DOHH2 (cell line): ENCODE measurements around the gene DNAJC24.

Experiments used
- EZH2phosphoT487 ChIP-seq: fragments of 200-600 bp; sonication (generic); IDR thresholded peaks from 2 replicates; pipeline ENCODE4 v1.6.1; 2017; ENCODE audit warnings: borderline replicate concordance, mild to moderate bottlenecking, antibody characterized with exemption, low read length, moderate library complexity, mixed read lengths
- TF ChIP-seq, protein P1 (sequence below): fragments of 200-600 bp; sonication (generic); IDR thresholded peaks from one replicate; pipeline ENCODE4 v1.5.1; 2014; ENCODE audit warnings: antibody characterized with exemption, mild to moderate bottlenecking, low read depth, low read length; ENCODE audit not compliant: poor library complexity, severe bottlenecking

GRCh38 chr11:31443802-31444201, 74.1 kb downstream of the DNAJC24 start:
- TF ChIP-seq, protein P1, sequence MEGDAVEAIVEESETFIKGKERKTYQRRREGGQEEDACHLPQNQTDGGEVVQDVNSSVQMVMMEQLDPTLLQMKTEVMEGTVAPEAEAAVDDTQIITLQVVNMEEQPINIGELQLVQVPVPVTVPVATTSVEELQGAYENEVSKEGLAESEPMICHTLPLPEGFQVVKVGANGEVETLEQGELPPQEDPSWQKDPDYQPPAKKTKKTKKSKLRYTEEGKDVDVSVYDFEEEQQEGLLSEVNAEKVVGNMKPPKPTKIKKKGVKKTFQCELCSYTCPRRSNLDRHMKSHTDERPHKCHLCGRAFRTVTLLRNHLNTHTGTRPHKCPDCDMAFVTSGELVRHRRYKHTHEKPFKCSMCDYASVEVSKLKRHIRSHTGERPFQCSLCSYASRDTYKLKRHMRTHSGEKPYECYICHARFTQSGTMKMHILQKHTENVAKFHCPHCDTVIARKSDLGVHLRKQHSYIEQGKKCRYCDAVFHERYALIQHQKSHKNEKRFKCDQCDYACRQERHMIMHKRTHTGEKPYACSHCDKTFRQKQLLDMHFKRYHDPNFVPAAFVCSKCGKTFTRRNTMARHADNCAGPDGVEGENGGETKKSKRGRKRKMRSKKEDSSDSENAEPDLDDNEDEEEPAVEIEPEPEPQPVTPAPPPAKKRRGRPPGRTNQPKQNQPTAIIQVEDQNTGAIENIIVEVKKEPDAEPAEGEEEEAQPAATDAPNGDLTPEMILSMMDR, result no peak
- no peak for TF ChIP-seq EZH2phosphoT487
